Activated effector memory CD4-positive, alpha-beta T cell treated with Interleukin-2 at 50 U/mL for 16 hours (primary cell): ENCODE measurements around the gene DNAH8.

Source experiments
- DNase-seq: peaks from one replicate; pipeline ENCODE4 v3.0.0-alpha.2; 2020

Gene DNAH8

GRCh38 chr6:39078695-39079094, 363.6 kb downstream of the DNAH8 start:
- no peak for DNase-seq

DNA sequence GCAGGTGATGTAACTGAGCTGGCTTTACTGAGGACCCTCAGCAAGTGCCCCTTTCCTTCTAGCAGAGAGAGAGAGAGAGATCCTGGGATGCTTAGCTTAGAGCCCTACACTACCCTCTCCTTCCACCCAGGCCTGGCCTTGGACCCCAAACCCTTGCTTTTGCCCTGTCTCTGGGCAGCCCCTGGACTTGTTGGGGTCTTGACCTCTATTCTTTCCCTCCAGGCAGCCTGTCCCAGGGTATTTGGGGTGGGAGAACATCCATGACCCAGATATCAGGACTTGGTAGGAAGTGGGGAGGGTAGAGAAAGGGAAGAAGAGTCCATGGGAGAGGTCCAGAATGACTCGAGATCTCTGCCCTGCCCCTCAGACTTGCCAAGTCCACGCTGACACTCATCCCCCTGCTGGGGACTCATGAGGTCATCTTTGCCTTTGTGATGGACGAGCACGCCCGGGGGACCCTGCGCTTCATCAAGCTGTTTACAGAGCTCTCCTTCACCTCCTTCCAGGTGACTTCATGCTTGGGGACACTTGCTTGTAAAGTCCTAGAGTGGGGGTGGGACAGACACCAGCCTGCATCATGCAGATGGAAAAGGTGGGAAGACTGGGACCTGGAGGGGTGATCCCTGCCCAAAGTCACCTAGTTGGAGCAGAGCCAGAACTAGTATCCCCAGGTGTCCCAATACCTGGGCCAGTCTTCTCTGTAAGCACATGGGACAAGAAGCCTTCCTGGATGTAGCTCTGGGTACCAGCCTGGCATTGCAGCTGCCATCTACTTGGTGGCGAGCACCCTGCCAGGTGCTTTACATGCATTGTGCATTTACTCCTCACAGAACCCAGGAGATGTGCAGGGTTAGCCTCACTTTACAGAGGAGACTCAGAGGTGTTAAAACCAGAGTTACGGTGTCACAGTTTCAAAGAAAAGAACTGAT, 364.4 kb downstream of the DNAH8 start:
- no peak for DNase-seq
